ENCODE measurements around the gene MACROD2. TPM values are rescaled to one million over a fixed set of nuclear protein-coding genes. Genes with fewer than 3 reads are reported as not detected.

The MACROD2 gene
- polyA plus RNA-seq, 1 donor from 2014 or later: 23.2 TPM

DNA sequence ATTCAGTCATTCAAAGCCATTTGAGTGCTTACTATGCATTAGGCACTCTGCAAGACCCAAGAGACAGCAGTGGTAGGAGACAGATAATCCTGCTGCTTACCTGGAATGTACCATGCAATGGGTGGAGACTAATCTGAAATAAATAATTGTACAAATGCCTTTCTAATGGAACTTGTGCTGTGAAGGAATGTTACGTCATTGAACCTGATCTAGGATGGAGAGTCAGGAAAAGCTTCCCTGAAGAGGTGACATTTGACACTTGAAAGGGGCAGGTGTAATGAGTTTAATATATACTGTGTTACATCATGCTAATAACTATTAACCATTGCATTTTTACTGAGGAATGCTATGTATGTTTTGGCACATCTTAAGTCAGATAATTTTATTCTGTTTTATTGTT lies 833.1 kb downstream of the MACROD2 start:
- Histone ChIP-seq H3K79me2 (replicated peaks; ENCODE audit: insufficient read depth, low read length) (no peaks in the 10 kb centered on the region), H3K4me2 (ENCODE audit: low read length) (no peak overlapping the region), H3K4me3 (ENCODE audit: low read length) (no peak overlapping the region), H3K9me3 (ENCODE audit: low read length) (no peaks in the 10 kb centered on the region), H3K9me2 (ENCODE audit: insufficient read depth, low read length) (no peaks in the 10 kb centered on the region), H3F3A (ENCODE audit: insufficient read depth, low read length, poor library complexity, severe bottlenecking) (peaks cover 9% of the 10 kb centered on the region), H3K27ac (ENCODE audit: low read length) (no peak overlapping the region), H3K36me3 (ENCODE audit: insufficient read depth, low read length) (no peaks in the 10 kb centered on the region), H3K9ac (ENCODE audit: low read length) (no peak overlapping the region), H3K27me3 (ENCODE audit: insufficient read depth, low read depth, low read length) (peaks cover 31% of the 10 kb centered on the region), H4K20me1 (ENCODE audit: insufficient read depth) (no peaks in the 10 kb centered on the region), H2AFZ (ENCODE audit: low read depth, low read length) (no peak overlapping the region)
- TF ChIP-seq, protein P1, sequence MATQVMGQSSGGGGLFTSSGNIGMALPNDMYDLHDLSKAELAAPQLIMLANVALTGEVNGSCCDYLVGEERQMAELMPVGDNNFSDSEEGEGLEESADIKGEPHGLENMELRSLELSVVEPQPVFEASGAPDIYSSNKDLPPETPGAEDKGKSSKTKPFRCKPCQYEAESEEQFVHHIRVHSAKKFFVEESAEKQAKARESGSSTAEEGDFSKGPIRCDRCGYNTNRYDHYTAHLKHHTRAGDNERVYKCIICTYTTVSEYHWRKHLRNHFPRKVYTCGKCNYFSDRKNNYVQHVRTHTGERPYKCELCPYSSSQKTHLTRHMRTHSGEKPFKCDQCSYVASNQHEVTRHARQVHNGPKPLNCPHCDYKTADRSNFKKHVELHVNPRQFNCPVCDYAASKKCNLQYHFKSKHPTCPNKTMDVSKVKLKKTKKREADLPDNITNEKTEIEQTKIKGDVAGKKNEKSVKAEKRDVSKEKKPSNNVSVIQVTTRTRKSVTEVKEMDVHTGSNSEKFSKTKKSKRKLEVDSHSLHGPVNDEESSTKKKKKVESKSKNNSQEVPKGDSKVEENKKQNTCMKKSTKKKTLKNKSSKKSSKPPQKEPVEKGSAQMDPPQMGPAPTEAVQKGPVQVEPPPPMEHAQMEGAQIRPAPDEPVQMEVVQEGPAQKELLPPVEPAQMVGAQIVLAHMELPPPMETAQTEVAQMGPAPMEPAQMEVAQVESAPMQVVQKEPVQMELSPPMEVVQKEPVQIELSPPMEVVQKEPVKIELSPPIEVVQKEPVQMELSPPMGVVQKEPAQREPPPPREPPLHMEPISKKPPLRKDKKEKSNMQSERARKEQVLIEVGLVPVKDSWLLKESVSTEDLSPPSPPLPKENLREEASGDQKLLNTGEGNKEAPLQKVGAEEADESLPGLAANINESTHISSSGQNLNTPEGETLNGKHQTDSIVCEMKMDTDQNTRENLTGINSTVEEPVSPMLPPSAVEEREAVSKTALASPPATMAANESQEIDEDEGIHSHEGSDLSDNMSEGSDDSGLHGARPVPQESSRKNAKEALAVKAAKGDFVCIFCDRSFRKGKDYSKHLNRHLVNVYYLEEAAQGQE (IDR thresholded peaks at IDR 0.05; ENCODE audit: borderline replicate concordance): no peak
- no peak for TF ChIP-seq EP300 (conservative IDR thresholded peaks at IDR 0.05; ENCODE audit: poor library complexity, severe bottlenecking)
- no peak for TF ChIP-seq POLR2AphosphoS5 (IDR thresholded peaks at IDR 0.05)
- TF ChIP-seq RAD21 (conservative IDR thresholded peaks at IDR 0.05): no peak
- TF ChIP-seq SMC3 (conservative IDR thresholded peaks at IDR 0.05; ENCODE audit: poor library complexity): no peak

DNA sequence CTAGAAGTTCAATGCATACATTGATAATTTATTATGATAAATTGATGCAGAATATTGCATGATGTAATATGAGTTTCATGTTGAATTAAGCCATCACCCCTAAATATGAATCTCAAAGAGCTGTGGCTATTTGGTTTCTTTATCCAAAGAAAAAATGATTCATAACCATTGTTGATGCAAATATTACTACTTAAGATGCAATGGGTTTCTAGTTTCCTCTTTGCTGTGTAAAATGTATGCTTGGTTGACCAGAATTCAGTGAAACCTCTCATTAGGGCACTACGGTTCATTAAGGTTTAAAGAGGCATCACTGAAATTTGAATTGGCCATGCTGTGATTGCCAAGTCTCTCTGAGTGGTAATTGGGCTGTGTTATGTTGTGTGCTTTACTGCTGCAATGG lies 834.6 kb downstream of the MACROD2 start:
- Histone ChIP-seq H3K27me3 (ENCODE audit: insufficient read depth, low read depth, low read length) (peaks cover 18% of the 10 kb centered on the region), H3F3A (ENCODE audit: insufficient read depth, low read length, poor library complexity, severe bottlenecking) (peaks cover 9% of the 10 kb centered on the region), H2AFZ (ENCODE audit: low read depth, low read length) (no peak overlapping the region), H3K4me2 (ENCODE audit: low read length) (no peak overlapping the region), H3K9me3 (ENCODE audit: low read length) (no peaks in the 10 kb centered on the region), H3K4me3 (ENCODE audit: low read length) (no peak overlapping the region), H3K9me2 (ENCODE audit: insufficient read depth, low read length) (no peaks in the 10 kb centered on the region), H3K9ac (ENCODE audit: low read length) (no peak overlapping the region), H3K36me3 (ENCODE audit: insufficient read depth, low read length) (no peaks in the 10 kb centered on the region), H3K79me2 (replicated peaks; ENCODE audit: insufficient read depth, low read length) (no peaks in the 10 kb centered on the region), H3K27ac (ENCODE audit: low read length) (no peak overlapping the region), H4K20me1 (ENCODE audit: insufficient read depth) (no peaks in the 10 kb centered on the region)
- TF ChIP-seq SMC3 (conservative IDR thresholded peaks at IDR 0.05; ENCODE audit: poor library complexity) (no peak), EZH2 (IDR thresholded peaks at IDR 0.05; ENCODE audit: borderline replicate concordance, insufficient read depth, low read length, poor library complexity, severe bottlenecking) (no peak), RAD21 (conservative IDR thresholded peaks at IDR 0.05) (no peak), POLR2AphosphoS5 (IDR thresholded peaks at IDR 0.05) (no peak), EP300 (conservative IDR thresholded peaks at IDR 0.05; ENCODE audit: poor library complexity, severe bottlenecking) (no peak)
- TF ChIP-seq, protein P1 (IDR thresholded peaks at IDR 0.05; ENCODE audit: borderline replicate concordance): no peak
- TF ChIP-seq, protein P2, sequence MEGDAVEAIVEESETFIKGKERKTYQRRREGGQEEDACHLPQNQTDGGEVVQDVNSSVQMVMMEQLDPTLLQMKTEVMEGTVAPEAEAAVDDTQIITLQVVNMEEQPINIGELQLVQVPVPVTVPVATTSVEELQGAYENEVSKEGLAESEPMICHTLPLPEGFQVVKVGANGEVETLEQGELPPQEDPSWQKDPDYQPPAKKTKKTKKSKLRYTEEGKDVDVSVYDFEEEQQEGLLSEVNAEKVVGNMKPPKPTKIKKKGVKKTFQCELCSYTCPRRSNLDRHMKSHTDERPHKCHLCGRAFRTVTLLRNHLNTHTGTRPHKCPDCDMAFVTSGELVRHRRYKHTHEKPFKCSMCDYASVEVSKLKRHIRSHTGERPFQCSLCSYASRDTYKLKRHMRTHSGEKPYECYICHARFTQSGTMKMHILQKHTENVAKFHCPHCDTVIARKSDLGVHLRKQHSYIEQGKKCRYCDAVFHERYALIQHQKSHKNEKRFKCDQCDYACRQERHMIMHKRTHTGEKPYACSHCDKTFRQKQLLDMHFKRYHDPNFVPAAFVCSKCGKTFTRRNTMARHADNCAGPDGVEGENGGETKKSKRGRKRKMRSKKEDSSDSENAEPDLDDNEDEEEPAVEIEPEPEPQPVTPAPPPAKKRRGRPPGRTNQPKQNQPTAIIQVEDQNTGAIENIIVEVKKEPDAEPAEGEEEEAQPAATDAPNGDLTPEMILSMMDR (IDR thresholded peaks at IDR 0.05; ENCODE audit: poor library complexity, severe bottlenecking): no peak
